Pulmonary artery endothelial cell (primary cell): ENCODE data around the gene SLC10A2. TPM values are rescaled to one million over a fixed set of nuclear protein-coding genes. Genes with fewer than 3 reads are reported as not detected.

Source experiments
- DNase-seq: peaks from one replicate; pipeline ENCODE4 v3.0.0-alpha.2; 2011; ENCODE audit warnings: low read depth, low spot score
- total RNA-seq: library from RNA; depleted of rRNA; stranded (reverse); fragments of >200 nt; gene quantifications from 2 replicates; pipeline ENCODE4 v1.2.3, GENCODE V29; 2014

Gene SLC10A2
- total RNA-seq, 1 donor from 2014 or later = not detected

DNA sequence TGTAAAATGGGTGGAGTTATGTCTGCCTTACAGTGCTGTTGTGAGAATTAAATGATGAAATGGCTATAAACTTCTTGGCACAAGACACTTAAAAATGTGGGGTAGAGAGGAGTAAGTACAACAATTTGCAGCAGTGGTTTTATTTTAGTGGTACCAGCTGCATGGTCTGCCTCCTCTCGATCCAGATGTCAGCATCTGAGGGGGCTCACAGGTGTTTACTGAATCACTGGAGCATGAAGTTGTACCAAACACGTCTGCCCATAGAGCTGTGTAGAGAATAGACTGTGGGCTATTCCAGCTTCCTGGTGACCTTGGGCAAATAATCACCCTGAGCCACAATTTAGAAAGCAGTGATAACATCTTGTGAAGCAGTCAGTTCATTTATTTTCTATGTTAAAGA lies 11.1 kb downstream of the SLC10A2 start:
- no peak for DNase-seq

- no peak for DNase-seq
These were observed 19.5 kb downstream of the SLC10A2 start for GRCh38 chr13:103046676-103047075.

GRCh38 chr13:103044056-103044455 lies 22.2 kb downstream of the SLC10A2 start:
- no peak for DNase-seq

DNA sequence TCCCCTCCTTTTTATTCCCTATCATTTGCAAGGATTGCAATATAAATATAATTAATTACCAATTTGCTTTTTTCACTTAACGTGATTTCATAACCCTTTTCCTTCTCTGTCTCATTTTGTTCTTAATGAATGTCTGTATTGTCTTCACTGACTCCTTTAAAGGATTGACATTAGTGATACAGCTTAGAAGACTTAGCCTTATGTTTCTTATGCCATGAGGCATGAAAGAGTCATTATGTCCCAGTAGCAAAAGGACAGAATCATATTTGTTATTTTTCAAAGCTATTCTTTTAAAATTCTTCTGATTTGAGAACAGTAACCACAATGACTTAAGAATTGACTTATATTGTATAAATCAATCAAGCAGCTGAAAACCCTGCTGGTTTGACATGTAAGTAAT lies 26.2 kb downstream of the SLC10A2 start:
- no peak for DNase-seq

DNA sequence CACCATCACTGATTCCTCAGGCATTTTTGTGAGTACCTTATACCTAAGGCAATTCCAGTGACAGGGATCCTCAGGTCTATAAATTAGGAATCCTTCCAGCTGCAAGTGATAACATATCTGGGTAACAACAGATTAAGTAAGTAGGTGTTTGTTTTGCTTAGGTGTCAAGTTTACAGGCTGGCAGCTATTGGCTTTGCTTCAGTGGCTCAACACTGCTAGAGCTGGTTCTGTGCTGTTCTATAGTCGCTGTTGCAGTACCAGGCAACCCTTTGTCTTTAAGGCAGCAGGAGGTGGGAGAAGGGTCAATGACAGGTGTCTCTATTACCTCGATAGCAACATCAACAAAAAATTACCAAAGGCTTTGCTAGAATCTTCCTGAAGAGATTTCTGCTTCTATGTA lies 27.0 kb downstream of the SLC10A2 start:
- no peak for DNase-seq

- DNase-seq = no peak
These were observed 29.9 kb downstream of the SLC10A2 start for GRCh38 chr13:103036268-103036667.

- DNase-seq = no peak
These were observed 32.2 kb downstream of the SLC10A2 start for GRCh38 chr13:103033999-103034398.

DNA sequence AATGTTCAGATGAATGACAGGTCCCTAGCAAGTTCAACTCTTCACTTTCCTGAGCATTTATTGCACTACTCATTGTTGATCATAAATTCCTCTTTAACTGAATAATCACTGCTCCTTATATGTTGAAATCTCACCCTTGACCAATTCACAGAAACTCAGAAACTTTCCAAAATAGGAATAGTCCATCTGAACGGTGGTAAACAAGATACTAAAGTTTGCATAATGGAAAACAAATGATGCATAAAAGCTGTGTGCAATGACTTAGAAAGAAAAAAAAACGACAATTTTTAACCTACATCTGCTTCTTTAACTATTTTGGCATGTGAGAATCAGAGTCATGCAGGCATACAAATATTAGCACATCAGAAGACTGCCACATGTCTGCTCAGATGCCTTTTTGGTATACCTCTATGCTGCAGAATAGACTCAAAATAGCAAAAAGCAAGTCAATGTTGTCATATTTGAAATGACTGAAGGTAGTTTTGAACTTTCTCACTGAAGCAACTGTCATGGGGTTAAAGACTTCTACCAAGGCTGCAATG lies 34.8 kb downstream of the SLC10A2 start:
- DNase-seq = no peak

- DNase-seq = no peak
These were observed 35.4 kb downstream of the SLC10A2 start for GRCh38 chr13:103030776-103031175.

DNA sequence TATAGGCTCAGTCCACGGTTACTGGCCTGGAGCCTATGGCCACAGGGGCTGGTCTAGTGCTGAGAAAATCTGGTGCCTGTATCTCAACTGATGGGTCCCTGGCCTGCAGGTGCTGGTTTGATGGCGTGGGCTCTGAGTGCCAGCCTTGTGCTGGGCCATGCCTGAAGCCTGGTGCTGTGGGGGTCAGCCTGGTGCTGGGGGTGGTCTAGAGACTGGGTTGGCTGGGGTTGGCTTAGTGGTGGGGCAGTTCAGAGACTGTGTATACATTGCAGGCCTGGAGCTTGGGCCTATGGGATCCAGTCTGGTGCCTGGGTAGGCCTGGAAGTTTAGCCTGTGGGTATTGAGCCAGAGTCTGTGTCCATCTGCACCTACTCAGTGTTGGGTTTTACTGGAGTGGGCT lies 36.4 kb downstream of the SLC10A2 start:
- no peak for DNase-seq

- DNase-seq = no peak
These were observed 43.9 kb downstream of the SLC10A2 start for GRCh38 chr13:103022336-103022735.

- no peak for DNase-seq
These were observed 47.7 kb downstream of the SLC10A2 start for GRCh38 chr13:103018556-103018955.

GRCh38 chr13:103012646-103013045 lies 53.6 kb downstream of the SLC10A2 start:
- no peak for DNase-seq

DNA sequence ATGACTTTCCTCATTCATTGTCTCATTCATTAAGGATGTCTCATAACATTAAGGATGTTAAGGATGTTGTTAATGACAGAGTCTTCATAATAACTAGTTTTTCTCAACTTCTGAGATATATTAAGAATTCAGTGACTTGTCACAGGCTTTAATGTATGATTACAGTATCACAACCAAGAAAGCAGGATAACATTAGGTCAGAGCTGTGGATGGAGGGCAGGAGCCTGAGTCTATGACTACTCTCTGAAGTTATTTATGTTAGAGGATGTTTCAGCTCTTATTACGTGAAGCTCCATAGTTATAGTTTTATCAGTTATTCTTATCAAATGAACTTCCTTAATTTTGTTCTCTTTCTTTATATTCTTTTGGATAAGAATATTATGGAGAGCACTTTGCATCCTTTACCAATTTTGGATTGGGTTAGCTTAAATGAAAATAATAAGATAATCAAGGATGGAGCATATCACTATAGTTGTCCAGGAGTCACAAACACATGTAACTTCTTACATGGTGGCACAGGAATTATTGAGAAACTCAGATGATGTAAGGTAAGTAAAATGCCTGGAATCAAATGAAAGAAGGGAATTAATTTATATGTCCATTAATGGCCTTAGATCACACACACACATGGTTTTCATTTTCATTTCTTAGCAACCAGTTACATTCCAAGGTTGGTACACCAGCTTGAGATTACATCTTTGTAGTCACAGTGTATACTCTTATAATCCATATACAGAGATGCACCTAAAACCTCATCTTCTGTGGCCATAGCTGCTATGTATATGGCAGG lies 57.0 kb downstream of the SLC10A2 start:
- DNase-seq = no peak

GRCh38 chr13:103007427-103007762 lies 58.8 kb downstream of the SLC10A2 start:
- no peak for DNase-seq

DNA sequence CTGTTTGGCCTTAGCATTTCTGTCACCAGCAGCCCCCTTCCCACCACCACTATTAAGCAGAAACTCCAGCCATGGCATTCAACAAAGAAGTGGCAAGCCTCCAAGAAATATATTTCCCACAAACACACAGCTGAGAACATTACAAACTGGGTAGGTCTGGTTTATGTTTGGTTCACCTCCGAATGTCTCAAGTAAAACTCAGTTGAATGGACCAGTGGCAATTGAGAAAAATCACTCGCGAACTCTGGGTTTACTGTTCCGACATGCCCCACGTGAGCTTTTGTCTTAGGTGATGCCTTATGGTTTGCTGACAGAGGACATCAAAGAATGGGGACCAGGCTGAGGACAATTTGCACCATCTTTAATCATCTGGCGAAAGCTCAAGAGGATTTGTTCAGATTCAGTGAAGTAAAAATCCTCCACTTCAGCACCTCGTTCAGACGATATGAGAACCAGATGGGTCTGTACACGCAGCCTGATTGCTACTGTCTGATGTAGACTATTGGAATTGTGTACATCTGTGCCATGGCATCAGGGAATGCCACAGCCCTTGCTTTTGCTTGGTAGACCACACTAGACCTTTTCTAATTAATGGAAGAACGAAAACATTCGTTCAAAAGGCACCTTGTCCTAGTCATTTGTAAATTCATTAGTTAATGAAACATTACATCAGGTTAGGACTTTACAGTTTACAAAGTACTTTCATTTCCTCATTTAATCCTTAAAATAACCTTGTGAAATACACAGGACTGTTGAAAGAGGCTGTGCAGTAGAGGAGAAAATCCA lies 59.4 kb downstream of the SLC10A2 start:
- no peak for DNase-seq

DNA sequence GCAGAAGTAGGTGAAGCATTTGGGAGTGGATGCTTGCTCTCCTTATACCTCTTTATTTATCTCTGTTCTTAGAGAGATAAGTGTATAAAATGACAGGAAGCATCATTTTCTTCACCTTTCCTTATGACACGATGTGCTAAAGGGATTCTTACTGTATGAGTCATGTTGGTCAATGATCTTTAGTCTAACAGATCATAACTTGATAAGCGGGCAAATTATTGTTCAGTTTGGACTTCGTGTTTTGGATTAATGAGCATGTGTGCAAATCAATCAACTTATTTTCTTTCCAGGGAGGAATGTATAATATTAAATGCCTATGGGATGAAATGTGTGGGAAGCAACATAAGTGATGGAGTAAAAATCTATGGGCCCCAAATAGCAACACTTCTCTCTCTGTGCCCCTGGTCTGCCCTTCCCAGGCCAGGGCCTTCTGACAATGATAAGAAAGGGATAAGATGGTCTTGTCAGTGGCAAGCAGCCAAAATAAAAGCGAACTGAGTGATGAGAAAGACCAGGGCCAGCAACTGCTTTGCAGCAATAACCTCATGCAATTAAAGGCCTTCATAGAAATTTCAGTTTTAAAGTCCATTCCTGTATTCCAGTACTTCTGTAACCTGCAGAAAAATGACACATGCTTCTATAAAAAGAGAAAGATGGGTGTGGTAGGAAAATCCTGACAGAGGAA lies 61.4 kb downstream of the SLC10A2 start:
- DNase-seq = no peak

DNA sequence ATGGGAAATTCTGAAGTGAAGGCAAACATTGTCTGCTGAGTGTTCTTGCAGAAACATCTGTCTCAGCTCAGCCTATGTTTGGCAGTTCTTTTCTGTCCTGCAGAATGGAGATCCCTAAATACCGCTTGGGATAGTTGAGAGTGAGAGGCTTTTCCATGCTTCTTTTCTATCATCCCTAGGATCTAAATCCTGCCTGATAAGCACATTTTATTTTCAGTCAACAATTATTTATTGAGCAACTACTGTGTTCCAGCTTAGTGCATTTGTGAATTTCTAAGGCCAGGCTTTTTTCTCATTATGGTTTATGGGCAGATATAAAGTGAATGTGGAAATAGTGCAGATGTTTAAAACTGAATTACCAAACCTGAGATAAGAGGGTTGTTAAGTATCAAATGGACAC lies 62.6 kb downstream of the SLC10A2 start:
- no peak for DNase-seq

DNA sequence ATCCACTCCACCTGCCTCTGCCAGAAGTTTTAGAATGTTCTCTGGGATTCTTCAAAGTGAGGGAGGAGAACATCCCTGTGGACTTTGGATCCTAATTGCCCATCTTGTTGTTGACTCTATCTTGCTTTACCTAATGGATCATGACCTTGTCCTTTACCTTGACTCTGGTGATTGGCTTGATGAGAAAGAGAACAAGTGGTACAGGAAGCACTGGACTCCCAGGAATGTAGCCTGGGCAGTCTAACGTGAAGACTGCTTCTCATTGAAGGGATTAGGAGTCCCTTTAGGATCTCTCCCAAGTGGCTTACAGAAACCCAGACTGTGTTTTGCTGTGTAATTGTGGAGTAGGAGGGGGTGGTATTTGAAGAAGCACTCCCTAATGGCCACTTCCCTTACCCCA lies 63.9 kb downstream of the SLC10A2 start:
- DNase-seq = no peak

DNA sequence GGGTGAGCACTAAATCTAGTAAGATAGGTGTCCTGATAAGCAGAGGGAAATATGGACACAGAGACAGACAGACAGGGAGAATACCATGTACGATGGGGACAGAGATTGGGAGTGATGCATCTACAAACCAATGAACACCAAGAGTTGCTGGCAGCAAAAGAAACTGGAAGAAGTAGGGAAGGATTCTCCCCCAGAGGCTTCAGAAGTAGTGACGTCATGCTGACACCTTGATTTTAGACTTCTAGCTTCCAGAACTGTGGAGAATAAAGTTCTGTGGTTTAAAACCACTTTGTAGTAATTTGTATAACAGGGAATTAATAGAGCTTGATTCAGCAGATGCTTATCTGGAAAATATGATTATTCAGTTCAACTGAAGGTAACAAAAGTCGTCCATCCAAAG lies 66.1 kb downstream of the SLC10A2 start:
- DNase-seq = no peak

DNA sequence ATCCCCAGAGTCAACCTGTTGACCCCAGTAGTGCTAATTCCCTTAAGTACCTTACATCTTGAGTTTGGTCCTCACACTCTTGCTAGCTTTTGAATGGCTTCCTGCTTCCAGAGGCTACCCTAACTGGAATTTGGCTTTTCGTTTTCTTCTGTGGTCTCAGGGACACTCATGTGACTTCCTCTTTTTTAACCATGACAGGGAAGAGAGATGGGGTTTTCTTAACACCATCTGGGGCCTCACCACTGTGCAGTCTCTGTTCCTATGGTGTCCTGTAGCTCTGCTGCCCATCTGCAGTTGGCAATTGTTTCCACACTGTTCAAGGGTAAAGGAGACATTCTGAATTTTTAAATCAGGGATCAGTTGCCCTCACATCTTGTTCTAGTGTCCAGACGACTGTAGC lies 66.7 kb downstream of the SLC10A2 start:
- DNase-seq = no peak
